KMS-11 (cell line): ENCODE results near the gene EEF2K.

Experiments used
- H2AFZ ChIP-seq: fragments of 200-600 bp; sonication (generic); 2 replicates; pipeline ENCODE4 v1.6.1; 2016; ENCODE audit warnings: antibody characterized with exemption, mixed run types, low read depth
- H3K27ac ChIP-seq: fragments of 200-600 bp; sonication (generic); 2 replicates; pipeline ENCODE4 v1.6.1; 2016; ENCODE audit warnings: mild to moderate bottlenecking, mixed run types
- H3K27me3 ChIP-seq: fragments of 200-600 bp; sonication (generic); 2 replicates; pipeline ENCODE4 v1.6.1; 2017; ENCODE audit warnings: mild to moderate bottlenecking, low read depth, mixed run types, moderate library complexity; ENCODE audit not compliant: insufficient read depth
- H3K36me3 ChIP-seq: fragments of 200-600 bp; sonication (generic); 2 replicates; pipeline ENCODE4 v1.6.1; 2017; ENCODE audit warnings: mild to moderate bottlenecking, mixed run types; ENCODE audit not compliant: insufficient read depth
- H3K4me1 ChIP-seq: fragments of 200-600 bp; sonication (generic); 2 replicates; pipeline ENCODE4 v1.6.1; 2016; ENCODE audit warnings: mild to moderate bottlenecking, low read depth, mixed run types; ENCODE audit not compliant: poor library complexity, severe bottlenecking
- H3K4me2 ChIP-seq: fragments of 200-600 bp; sonication (generic); 2 replicates; pipeline ENCODE4 v1.7.0; 2016; ENCODE audit warnings: mild to moderate bottlenecking, mixed run types
- H3K4me3 ChIP-seq: fragments of 200-600 bp; sonication (generic); IDR thresholded peaks from 2 replicates; pipeline ENCODE4 v1.6.1; 2017; ENCODE audit warnings: low read depth, low read length, mixed read lengths; ENCODE audit not compliant: insufficient read depth
- H3K79me2 ChIP-seq: fragments of 200-600 bp; sonication (generic); 2 replicates; pipeline ENCODE4 v1.6.1; 2016; ENCODE audit warnings: low read depth, mixed run types; ENCODE audit not compliant: insufficient read depth
- H3K9ac ChIP-seq: fragments of 200-600 bp; sonication (generic); 2 replicates; pipeline ENCODE4 v1.6.1; 2016; ENCODE audit warnings: mild to moderate bottlenecking, mixed run types
- H4K20me1 ChIP-seq: fragments of 200-600 bp; sonication (generic); 2 replicates; pipeline ENCODE4 v1.6.1; 2016; ENCODE audit warnings: mild to moderate bottlenecking, mixed run types; ENCODE audit not compliant: insufficient read depth
- CTCF ChIP-seq: fragments of 200-600 bp; sonication (generic); conservative IDR thresholded peaks from 2 replicates; pipeline ENCODE4 v1.6.1; 2017; ENCODE audit warnings: low read depth, mild to moderate bottlenecking, antibody characterized with exemption, low read length, moderate library complexity, mixed read lengths

Gene EEF2K

GRCh38 chr16:22219389-22220068, 13.5 kb downstream of the EEF2K start:
- H2AFZ ChIP-seq, result no peak overlapping the region
- H3K27ac ChIP-seq, result no peak overlapping the region
- no peaks in the 10 kb centered on the region for H4K20me1 ChIP-seq
- no peaks in the 10 kb centered on the region for H3K4me1 ChIP-seq
- H3K4me2 ChIP-seq, result no peak overlapping the region
- no peak for TF ChIP-seq CTCF
- no peaks in the 10 kb centered on the region for H3K27me3 ChIP-seq
- H3K36me3 ChIP-seq, result no peaks in the 10 kb centered on the region
- H3K4me3 ChIP-seq, result no peak overlapping the region
- no peak overlapping the region for H3K9ac ChIP-seq
- no peaks in the 10 kb centered on the region for H3K79me2 ChIP-seq

- TF ChIP-seq CTCF, result no peak
- H3K27me3 ChIP-seq, result no peaks in the 10 kb centered on the region
- no peak overlapping the region for H2AFZ ChIP-seq
- H4K20me1 ChIP-seq, result no peaks in the 10 kb centered on the region
- H3K79me2 ChIP-seq, result no peaks in the 10 kb centered on the region
- H3K9ac ChIP-seq, result no peak overlapping the region
- H3K4me2 ChIP-seq, result no peak overlapping the region
- no peaks in the 10 kb centered on the region for H3K36me3 ChIP-seq
- H3K27ac ChIP-seq, result no peak overlapping the region
- no peak overlapping the region for H3K4me3 ChIP-seq
- no peaks in the 10 kb centered on the region for H3K4me1 ChIP-seq
Observed at GRCh38 chr16:22220069-22220440, 14.0 kb downstream of the EEF2K start.

DNA sequence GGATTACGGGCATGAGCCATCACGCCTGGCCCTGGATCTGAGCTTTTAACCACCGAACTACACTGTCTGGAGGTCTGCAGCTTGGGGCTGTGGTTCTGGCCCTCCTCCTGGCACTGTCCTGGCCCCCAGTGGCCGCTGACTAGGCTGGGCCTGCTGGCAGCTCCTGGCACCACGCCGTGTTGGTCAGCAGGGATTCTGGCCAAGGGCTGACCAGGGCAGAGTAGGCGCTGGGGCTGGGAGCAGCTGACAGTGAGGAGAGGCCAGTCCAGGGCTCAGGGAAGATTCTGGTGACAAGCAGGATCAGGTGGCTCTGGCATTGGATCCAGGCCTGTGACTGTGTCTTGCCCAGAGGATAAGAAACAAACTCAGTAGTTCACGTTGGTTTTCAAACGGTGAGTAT, 14.6 kb downstream of the EEF2K start:
- H3K27me3 ChIP-seq, result no peaks in the 10 kb centered on the region
- H3K36me3 ChIP-seq, result no peaks in the 10 kb centered on the region
- H3K4me2 ChIP-seq, result no peak overlapping the region
- no peak overlapping the region for H2AFZ ChIP-seq
- no peaks in the 10 kb centered on the region for H4K20me1 ChIP-seq
- no peak overlapping the region for H3K9ac ChIP-seq
- no peak for TF ChIP-seq CTCF
- no peak overlapping the region for H3K4me3 ChIP-seq
- H3K27ac ChIP-seq, result no peak overlapping the region
- no peaks in the 10 kb centered on the region for H3K4me1 ChIP-seq
- H3K79me2 ChIP-seq, result no peaks in the 10 kb centered on the region

GRCh38 chr16:22222006-22222405, 15.9 kb downstream of the EEF2K start:
- no peak overlapping the region for H3K27ac ChIP-seq
- H2AFZ ChIP-seq, result no peak overlapping the region
- H3K79me2 ChIP-seq, result no peaks in the 10 kb centered on the region
- no peak overlapping the region for H3K4me2 ChIP-seq
- H3K9ac ChIP-seq, result no peak overlapping the region
- H3K36me3 ChIP-seq, result no peaks in the 10 kb centered on the region
- no peaks in the 10 kb centered on the region for H3K27me3 ChIP-seq
- no peak overlapping the region for H3K4me3 ChIP-seq
- TF ChIP-seq CTCF, result no peak
- no peaks in the 10 kb centered on the region for H4K20me1 ChIP-seq
- no peaks in the 10 kb centered on the region for H3K4me1 ChIP-seq
